IPS-15b (cell line): ENCODE measurements around the gene FADS6.

ENCODE experiments used
- H3K27me3 ChIP-seq: one replicate; pipeline ENCODE4 v1.6.1; 2013; ENCODE audit warnings: low read length; ENCODE audit not compliant: control insufficient read depth, insufficient read depth
- H3K36me3 ChIP-seq: one replicate; pipeline ENCODE4 v1.6.1; 2013; ENCODE audit warnings: low read length; ENCODE audit not compliant: control insufficient read depth, insufficient read depth
- H3K4me1 ChIP-seq: one replicate; pipeline ENCODE4 v1.6.1; 2013; ENCODE audit warnings: mild to moderate bottlenecking, low read length; ENCODE audit not compliant: control insufficient read depth, insufficient read depth
- H3K4me3 ChIP-seq: one replicate; pipeline ENCODE4 v1.5.1; 2013; ENCODE audit warnings: low read depth, low read length
- H3K9ac ChIP-seq: one replicate; pipeline ENCODE4 v1.6.1; 2013; ENCODE audit warnings: low read depth, mild to moderate bottlenecking, low read length
- H3K9me3 ChIP-seq: one replicate; pipeline ENCODE4 v1.6.1; 2013; ENCODE audit warnings: mild to moderate bottlenecking, low read length; ENCODE audit not compliant: control insufficient read depth, insufficient read depth

Gene FADS6

DNA sequence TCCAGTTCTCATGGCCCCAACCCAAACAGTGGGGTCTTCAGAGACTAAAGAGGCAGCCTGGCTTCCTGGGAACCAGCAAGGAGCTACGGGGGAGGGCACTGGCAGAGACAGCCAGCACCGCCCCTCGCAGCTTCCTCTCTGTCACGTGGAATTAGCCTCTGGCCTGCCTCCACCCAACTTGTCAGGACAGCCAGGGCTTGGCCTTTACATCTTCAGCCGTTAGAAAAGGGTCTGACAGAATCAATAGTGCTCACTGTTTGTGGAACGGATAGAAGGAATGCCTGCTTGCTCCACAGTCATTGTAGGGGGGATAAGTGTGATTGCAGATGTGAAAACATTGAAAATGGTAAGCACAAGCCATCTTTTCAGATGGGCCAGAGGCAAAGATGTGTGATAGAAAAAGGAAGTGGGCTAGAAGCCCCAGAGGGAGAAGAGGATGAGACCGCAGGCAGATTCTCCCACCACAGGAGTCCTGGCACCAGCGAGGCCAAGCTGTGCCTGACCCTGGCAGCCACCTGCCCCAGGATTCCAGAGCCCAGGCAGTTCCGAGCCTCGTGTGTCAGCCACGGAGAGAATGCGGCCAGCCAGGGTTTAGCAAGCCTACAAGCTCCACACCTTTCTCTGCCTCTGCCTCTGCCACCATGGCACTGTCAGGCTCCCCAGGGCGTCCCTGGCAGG, 52.3 kb downstream of the FADS6 start:
- H3K4me1 ChIP-seq, result peaks cover 4% of the 10 kb centered on the region
- H3K27me3 ChIP-seq, result peaks cover 31% of the 10 kb centered on the region
- H3K9me3 ChIP-seq, result no peaks in the 10 kb centered on the region
- H3K4me3 ChIP-seq, result no peak overlapping the region
- no peak overlapping the region for H3K9ac ChIP-seq
- H3K36me3 ChIP-seq, result peaks cover 13% of the 10 kb centered on the region

DNA sequence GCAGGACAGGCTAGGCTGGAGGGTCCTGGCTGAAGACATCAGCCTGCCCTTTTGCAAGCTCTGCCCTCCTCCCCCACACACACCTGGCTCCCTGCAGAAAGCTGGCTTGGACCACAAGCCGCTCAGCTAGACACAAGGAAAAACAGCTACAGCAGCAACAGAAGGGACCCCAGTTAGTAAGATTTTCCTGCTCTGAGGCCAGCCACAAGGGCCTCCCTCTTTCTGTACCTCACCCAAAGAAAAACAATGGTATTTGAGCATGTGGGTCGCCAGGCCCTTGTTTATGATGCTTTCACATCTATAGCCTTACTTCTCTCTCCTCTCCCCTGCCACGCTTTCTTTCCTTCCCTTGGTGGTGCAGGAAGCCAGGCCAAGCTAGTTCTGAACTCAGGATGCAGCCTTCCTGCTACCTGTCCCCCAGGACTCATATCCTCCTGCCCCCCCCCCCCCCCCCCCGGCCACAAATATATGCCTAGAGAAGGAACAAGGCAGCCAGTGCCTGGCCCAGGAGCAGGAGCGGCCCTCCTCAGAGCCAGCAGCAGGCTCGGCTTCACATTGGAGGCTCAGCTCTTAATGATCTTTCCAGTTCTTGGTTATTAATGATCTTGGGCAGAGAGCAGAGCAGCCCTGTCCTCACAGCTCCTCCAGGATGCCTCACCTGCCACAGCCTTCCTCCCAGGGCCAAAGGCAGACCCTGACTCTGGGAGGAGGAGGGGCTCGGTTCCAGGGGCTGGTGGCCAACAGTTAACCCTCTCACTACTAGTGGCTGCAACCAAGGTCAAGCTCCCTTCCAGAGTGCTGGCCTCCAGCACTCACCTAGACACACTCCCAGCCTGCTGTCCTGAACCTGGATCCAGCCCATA, 53.2 kb downstream of the FADS6 start:
- Histone ChIP-seq H3K36me3 (peaks cover 16% of the 10 kb centered on the region), H3K4me1 (peaks cover 4% of the 10 kb centered on the region), H3K9me3 (no peaks in the 10 kb centered on the region), H3K27me3 (peaks cover 24% of the 10 kb centered on the region), H3K9ac (no peak overlapping the region), H3K4me3 (no peak overlapping the region)

GRCh38 chr17:74838274-74838673, 55.2 kb downstream of the FADS6 start:
- Histone ChIP-seq H3K27me3 (peaks cover 9% of the 10 kb centered on the region), H3K9ac (no peak overlapping the region), H3K4me3 (no peak overlapping the region), H3K9me3 (no peaks in the 10 kb centered on the region), H3K36me3 (peaks cover 16% of the 10 kb centered on the region), H3K4me1 (peaks cover 4% of the 10 kb centered on the region)

GRCh38 chr17:74836691-74837467, 56.6 kb downstream of the FADS6 start:
- Histone ChIP-seq H3K27me3 (peaks cover 8% of the 10 kb centered on the region), H3K4me1 (peaks cover 4% of the 10 kb centered on the region), H3K9ac (no peak overlapping the region), H3K9me3 (no peaks in the 10 kb centered on the region), H3K4me3 (no peak overlapping the region), H3K36me3 (peaks cover 16% of the 10 kb centered on the region)

- Histone ChIP-seq H3K4me1 (peaks cover 4% of the 10 kb centered on the region), H3K4me3 (no peak overlapping the region), H3K27me3 (peaks cover under 1% of the 10 kb centered on the region), H3K36me3 (peaks cover 16% of the 10 kb centered on the region), H3K9me3 (no peaks in the 10 kb centered on the region), H3K9ac (no peak overlapping the region)
Observed at GRCh38 chr17:74836191-74836590, 57.2 kb downstream of the FADS6 start.

DNA sequence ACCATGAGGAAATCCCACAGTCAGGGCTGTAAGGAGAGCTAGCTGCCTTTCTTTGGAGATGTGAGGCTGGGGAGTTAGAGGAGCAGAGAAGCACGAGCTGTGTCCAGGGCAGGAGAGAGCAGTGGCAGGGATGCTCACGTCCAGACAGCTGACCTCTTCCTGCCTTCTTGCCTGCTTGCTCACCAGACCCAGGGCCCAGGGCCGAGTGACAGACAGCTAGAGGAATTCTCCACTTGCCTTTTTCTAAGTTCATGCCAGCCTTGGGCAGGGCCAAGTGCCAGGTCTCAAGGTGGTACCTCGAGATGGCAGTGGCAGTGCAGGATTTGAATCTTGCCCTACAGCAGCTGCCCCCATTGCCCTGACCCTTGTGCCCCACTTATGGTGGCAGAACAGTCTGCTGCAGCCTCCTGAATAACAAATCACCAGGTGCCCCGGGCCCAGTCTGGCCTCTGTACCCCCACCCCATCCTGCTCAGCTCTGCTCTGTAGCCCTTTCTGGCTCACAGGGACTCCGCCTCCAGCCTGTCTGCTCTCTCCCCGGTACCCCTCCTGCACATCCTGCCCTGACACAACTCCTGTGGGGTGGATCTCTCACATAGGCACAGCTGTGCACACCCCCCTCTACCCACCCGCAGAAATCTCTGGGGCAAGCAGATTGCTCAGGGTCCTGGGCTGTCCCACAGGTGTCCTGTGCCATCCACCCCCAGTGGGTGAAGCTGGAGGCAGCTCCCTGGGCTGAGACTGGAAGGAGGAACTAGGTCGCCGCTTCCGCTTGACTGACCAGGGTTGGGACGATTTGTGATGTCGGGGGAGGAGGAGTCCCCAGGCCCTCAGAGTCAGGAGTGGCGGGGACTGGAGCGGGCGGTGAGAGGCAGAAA, 59.7 kb downstream of the FADS6 start:
- H3K36me3 ChIP-seq, result peaks cover 14% of the 10 kb centered on the region
- H3K4me1 ChIP-seq, result no peaks in the 10 kb centered on the region
- H3K9me3 ChIP-seq, result no peaks in the 10 kb centered on the region
- H3K9ac ChIP-seq, result no peak overlapping the region
- no peaks in the 10 kb centered on the region for H3K27me3 ChIP-seq
- H3K4me3 ChIP-seq, result no peak overlapping the region

GRCh38 chr17:74832421-74832820, 61.0 kb downstream of the FADS6 start:
- Histone ChIP-seq H3K4me3 (no peak overlapping the region), H3K4me1 (no peaks in the 10 kb centered on the region), H3K9ac (no peak overlapping the region), H3K27me3 (no peaks in the 10 kb centered on the region), H3K36me3 (peaks cover 10% of the 10 kb centered on the region), H3K9me3 (no peaks in the 10 kb centered on the region)

DNA sequence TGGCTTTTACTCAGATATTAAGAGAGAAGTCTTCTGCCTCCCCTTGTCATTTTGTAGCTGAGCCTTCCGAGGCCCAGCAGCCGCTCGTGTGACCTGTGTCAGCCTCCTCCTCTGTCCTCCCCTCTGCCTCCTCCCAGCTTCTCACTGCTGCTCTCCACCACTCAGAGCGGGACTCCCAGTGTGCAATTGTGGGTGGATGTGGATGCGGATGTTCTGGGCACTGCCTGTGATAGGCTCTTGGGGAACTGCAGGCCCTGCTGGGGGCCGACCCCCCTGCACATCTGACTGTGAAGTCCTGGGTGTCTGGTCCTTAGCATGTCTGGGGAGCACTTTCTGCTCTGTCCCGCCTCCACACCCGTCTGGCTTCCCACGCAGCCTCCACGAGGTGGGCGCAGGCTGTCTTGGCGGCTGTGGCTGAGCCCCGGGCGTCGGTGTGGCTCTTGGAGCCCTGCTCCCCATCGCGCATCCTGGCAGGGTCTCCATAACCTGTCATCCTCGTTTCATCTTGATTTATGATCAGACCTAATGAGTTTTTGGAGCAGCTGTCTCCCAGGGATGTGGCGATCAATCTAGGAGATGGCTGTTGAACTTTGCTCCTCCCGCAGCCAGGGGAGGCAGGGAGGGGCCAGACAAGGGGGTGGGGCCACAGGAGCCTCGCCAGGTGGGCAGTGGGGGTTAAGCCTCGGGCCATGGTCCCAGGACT, 61.8 kb downstream of the FADS6 start:
- H3K9me3 ChIP-seq, result no peaks in the 10 kb centered on the region
- no peaks in the 10 kb centered on the region for H3K27me3 ChIP-seq
- peaks cover 8% of the 10 kb centered on the region for H3K36me3 ChIP-seq
- no peaks in the 10 kb centered on the region for H3K4me1 ChIP-seq
- no peak overlapping the region for H3K4me3 ChIP-seq
- H3K9ac ChIP-seq, result no peak overlapping the region

DNA sequence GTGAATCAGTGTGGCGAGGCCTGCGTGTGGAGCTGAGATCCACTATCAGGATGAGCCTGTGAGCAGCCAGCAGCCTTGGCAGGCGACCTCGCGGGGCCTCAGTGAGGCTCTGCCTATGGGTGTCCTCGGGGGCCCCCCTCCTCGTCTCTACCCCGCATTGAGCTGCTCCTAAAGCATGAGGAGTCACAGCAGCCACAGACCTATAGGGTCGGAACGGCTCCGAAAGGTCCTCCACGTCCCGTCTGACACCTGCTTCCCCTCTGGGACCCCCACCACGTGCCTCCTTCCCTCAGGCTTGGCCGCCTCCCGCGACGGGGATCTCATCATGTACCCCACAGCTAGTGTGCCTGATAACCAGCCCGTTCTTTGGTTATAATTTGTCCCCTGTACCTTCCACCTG, 62.6 kb downstream of the FADS6 start:
- no peaks in the 10 kb centered on the region for H3K4me1 ChIP-seq

DNA sequence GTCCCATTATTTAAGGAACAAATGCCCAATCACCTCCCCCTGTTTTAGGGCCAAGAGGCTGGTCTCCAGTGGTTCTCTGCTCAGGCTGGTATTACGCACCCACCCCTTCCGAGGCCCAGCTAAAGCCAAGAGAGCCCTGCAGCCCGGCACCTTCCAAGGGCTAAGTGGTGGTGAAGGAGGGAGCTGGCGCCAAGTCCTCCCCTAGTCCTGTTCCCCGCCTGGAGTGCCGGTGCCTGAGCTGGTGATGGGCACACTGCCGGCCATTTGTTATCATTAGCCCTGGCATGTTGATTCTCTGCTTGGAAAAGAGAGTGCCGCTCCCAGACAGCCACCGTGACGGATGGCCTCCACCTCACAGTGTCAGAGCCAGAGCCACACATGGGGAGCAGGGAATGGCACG, 65.6 kb downstream of the FADS6 start:
- H3K9ac ChIP-seq, result no peak overlapping the region
- H3K36me3 ChIP-seq, result no peaks in the 10 kb centered on the region
- no peaks in the 10 kb centered on the region for H3K27me3 ChIP-seq
- no peaks in the 10 kb centered on the region for H3K9me3 ChIP-seq
- no peaks in the 10 kb centered on the region for H3K4me1 ChIP-seq
- H3K4me3 ChIP-seq, result no peak overlapping the region

More for the DNA sequence above, 62.6 kb downstream of the FADS6 start:
- Histone ChIP-seq H3K9me3 (no peaks in the 10 kb centered on the region), H3K4me3 (no peak overlapping the region), H3K27me3 (no peaks in the 10 kb centered on the region), H3K36me3 (peaks cover under 1% of the 10 kb centered on the region), H3K9ac (no peak overlapping the region)
